ENCODE measurements around the gene DNAAF1. TPM values are rescaled to one million over a fixed set of nuclear protein-coding genes. Genes with fewer than 3 reads are reported as not detected.

DNAAF1 gene
- total and polyA plus RNA-seq, 2 of the 8 experiments (the other 6 are each of a cell fraction or from before 2014, with no cell fraction given) = 0.09 to 0.15 TPM

DNA sequence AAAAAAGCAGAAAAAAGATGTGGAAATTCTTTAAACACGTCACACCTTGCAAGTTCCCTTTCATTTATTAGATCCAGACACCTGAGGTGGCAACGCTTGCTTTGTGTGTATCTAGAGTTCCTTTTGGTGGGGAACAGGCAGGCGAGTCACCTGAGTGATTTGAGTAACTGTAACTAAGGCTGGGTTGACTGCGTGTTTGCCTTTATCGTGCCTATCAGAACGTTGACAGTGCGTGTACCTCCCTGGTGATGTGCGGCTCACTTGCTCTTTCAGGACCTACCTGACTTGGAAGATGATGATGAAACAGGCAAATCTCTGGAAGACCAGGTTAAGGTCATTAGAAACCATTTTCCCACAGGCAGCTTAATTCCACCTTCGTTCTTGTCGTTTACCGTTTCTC, 29.3 kb downstream of the DNAAF1 start (continued):
- TF ChIP-seq KDM5A (IDR thresholded peaks at IDR 0.05; ENCODE audit: low read length) (no peak), HDAC6 (IDR thresholded peaks at IDR 0.05; ENCODE audit: low read depth, low read length) (no peak), SIN3A (conservative IDR thresholded peaks at IDR 0.05 in 1 of 2, IDR thresholded peaks at IDR 0.05 in 1 of 2; ENCODE audit: low read depth in 1 of 2, low read length in 2 of 2) (no peak), CREB1 (IDR thresholded peaks at IDR 0.05) (no peak), PHF8 (conservative IDR thresholded peaks at IDR 0.05; ENCODE audit: low read depth, low read length) (no peak), TAF7 (optimal IDR thresholded peaks at IDR 0.05; ENCODE audit: borderline replicate concordance, low read depth, low read length) (no peak)
- TF ChIP-seq, protein P1, sequence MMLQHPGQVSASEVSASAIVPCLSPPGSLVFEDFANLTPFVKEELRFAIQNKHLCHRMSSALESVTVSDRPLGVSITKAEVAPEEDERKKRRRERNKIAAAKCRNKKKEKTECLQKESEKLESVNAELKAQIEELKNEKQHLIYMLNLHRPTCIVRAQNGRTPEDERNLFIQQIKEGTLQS (IDR thresholded peaks at IDR 0.05; ENCODE audit: insufficient read depth, low read depth, low read length) = no peak

Measured in H1 (cell line).